H1 (cell line): Measurements from ENCODE around the gene ZNF212. TPM values are rescaled to one million over a fixed set of nuclear protein-coding genes. Genes with fewer than 3 reads are reported as not detected.

Source experiments
- CBX5 ChIP-seq: fragments of 300-800, 300-1000 bp; sonication (generic); IDR thresholded peaks from 2 replicates; pipeline ENCODE4 v1.7.1; 2016; ENCODE audit warnings: antibody characterized with exemption, low read length, low read depth
- JUND ChIP-seq: IDR thresholded peaks from 2 replicates; pipeline ENCODE4 v1.6.1; 2011; ENCODE audit warnings: mild to moderate bottlenecking, improper control_type of control experiment, low read length
- KDM1A ChIP-seq: fragments of 200-600, 300-600 bp; sonication (generic); IDR thresholded peaks from 2 replicates; pipeline ENCODE4 v1.7.1; 2016; ENCODE audit warnings: mild to moderate bottlenecking, low read length, borderline replicate concordance
- polyA plus RNA-seq, 7 experiments: library from polyadenylated mRNA; depleted of rRNA in 3 of 7; stranded (reverse) in 5 of 7; unstranded in 2 of 7; fragments of >200 nt in 5 of 7; fragments of 200-250 nt in 2 of 7; gene quantifications; 1 replicate in 5 of 7; 2 replicates in 1 of 7; 4 replicates in 1 of 7; pipeline versions ENCODE4 v1.2.1 to v1.2.3, GENCODE V29; 2011 to 2013; ENCODE audit warnings: missing spikeins in 2 of 7, mixed read lengths in 2 of 7
- total RNA-seq: library from RNA; stranded (reverse); fragmentation: NEBNext Ultra II Directional; extraction: Animal tissue kit (Norgen Biotek cat#: 25700); gene quantifications from 2 replicates; pipeline ENCODE4 v1.2.1, GENCODE V29; 2021
- TF ChIP-seq, protein P1 (sequence below): fragments of 300-600 bp; sonication (generic); IDR thresholded peaks from 2 replicates; pipeline ENCODE4 v1.7.1; 2012; ENCODE audit warnings: low read length, moderate library complexity, mild to moderate bottlenecking, inconsistent platforms; ENCODE audit not compliant: insufficient replicate concordance

The ZNF212 gene
- total and polyA plus RNA-seq, 2 of the 8 experiments (the other 6 are each of a cell fraction or from before 2014, with no cell fraction given) = 6.7 to 19.3 TPM

- TF ChIP-seq, protein P1, sequence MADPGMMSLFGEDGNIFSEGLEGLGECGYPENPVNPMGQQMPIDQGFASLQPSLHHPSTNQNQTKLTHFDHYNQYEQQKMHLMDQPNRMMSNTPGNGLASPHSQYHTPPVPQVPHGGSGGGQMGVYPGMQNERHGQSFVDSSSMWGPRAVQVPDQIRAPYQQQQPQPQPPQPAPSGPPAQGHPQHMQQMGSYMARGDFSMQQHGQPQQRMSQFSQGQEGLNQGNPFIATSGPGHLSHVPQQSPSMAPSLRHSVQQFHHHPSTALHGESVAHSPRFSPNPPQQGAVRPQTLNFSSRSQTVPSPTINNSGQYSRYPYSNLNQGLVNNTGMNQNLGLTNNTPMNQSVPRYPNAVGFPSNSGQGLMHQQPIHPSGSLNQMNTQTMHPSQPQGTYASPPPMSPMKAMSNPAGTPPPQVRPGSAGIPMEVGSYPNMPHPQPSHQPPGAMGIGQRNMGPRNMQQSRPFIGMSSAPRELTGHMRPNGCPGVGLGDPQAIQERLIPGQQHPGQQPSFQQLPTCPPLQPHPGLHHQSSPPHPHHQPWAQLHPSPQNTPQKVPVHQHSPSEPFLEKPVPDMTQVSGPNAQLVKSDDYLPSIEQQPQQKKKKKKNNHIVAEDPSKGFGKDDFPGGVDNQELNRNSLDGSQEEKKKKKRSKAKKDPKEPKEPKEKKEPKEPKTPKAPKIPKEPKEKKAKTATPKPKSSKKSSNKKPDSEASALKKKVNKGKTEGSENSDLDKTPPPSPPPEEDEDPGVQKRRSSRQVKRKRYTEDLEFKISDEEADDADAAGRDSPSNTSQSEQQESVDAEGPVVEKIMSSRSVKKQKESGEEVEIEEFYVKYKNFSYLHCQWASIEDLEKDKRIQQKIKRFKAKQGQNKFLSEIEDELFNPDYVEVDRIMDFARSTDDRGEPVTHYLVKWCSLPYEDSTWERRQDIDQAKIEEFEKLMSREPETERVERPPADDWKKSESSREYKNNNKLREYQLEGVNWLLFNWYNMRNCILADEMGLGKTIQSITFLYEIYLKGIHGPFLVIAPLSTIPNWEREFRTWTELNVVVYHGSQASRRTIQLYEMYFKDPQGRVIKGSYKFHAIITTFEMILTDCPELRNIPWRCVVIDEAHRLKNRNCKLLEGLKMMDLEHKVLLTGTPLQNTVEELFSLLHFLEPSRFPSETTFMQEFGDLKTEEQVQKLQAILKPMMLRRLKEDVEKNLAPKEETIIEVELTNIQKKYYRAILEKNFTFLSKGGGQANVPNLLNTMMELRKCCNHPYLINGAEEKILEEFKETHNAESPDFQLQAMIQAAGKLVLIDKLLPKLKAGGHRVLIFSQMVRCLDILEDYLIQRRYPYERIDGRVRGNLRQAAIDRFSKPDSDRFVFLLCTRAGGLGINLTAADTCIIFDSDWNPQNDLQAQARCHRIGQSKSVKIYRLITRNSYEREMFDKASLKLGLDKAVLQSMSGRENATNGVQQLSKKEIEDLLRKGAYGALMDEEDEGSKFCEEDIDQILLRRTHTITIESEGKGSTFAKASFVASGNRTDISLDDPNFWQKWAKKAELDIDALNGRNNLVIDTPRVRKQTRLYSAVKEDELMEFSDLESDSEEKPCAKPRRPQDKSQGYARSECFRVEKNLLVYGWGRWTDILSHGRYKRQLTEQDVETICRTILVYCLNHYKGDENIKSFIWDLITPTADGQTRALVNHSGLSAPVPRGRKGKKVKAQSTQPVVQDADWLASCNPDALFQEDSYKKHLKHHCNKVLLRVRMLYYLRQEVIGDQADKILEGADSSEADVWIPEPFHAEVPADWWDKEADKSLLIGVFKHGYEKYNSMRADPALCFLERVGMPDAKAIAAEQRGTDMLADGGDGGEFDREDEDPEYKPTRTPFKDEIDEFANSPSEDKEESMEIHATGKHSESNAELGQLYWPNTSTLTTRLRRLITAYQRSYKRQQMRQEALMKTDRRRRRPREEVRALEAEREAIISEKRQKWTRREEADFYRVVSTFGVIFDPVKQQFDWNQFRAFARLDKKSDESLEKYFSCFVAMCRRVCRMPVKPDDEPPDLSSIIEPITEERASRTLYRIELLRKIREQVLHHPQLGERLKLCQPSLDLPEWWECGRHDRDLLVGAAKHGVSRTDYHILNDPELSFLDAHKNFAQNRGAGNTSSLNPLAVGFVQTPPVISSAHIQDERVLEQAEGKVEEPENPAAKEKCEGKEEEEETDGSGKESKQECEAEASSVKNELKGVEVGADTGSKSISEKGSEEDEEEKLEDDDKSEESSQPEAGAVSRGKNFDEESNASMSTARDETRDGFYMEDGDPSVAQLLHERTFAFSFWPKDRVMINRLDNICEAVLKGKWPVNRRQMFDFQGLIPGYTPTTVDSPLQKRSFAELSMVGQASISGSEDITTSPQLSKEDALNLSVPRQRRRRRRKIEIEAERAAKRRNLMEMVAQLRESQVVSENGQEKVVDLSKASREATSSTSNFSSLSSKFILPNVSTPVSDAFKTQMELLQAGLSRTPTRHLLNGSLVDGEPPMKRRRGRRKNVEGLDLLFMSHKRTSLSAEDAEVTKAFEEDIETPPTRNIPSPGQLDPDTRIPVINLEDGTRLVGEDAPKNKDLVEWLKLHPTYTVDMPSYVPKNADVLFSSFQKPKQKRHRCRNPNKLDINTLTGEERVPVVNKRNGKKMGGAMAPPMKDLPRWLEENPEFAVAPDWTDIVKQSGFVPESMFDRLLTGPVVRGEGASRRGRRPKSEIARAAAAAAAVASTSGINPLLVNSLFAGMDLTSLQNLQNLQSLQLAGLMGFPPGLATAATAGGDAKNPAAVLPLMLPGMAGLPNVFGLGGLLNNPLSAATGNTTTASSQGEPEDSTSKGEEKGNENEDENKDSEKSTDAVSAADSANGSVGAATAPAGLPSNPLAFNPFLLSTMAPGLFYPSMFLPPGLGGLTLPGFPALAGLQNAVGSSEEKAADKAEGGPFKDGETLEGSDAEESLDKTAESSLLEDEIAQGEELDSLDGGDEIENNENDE = no peak
- TF ChIP-seq KDM1A (no peak), JUND (no peak), CBX5 (no peak)
Observed at GRCh38 chr7:149224352-149224751, 15.1 kb upstream of the ZNF212 start (continued).
